Fibroblast of lung (primary cell): ENCODE results near the gene JAG2. TPM values are rescaled to one million over a fixed set of nuclear protein-coding genes. Genes with fewer than 3 reads are reported as not detected.

Experiments
- DNase-seq, 2 donors: peaks; one replicate each; pipeline versions ENCODE4 v3.0.0 to v3.0.0-alpha.2; 2010; ENCODE audit warnings: low read depth in 2 of 2
- H2AFZ ChIP-seq: 2 replicates; pipeline ENCODE4 v1.5.1; 2012; ENCODE audit warnings: low read length, control low read depth, inconsistent platforms
- H3K27ac ChIP-seq: 2 replicates; pipeline ENCODE4 v1.5.1; 2011; ENCODE audit warnings: low read length, control low read depth; ENCODE audit not compliant: insufficient read depth
- H3K27me3 ChIP-seq: 2 replicates; pipeline ENCODE4 v1.5.1; 2011; ENCODE audit warnings: mild to moderate bottlenecking, low read length; ENCODE audit not compliant: control insufficient read depth, insufficient read depth
- H3K36me3 ChIP-seq: 2 replicates; pipeline ENCODE4 v1.5.1; 2011; ENCODE audit warnings: low read length; ENCODE audit not compliant: control insufficient read depth, insufficient read depth
- H3K4me1 ChIP-seq: 2 replicates; pipeline ENCODE4 v1.5.1; 2011; ENCODE audit warnings: low read length; ENCODE audit not compliant: control insufficient read depth, insufficient read depth; ENCODE audit errors: extremely low read depth
- H3K4me2 ChIP-seq: 2 replicates; pipeline ENCODE4 v1.5.1; 2011; ENCODE audit warnings: low read length, control low read depth; ENCODE audit not compliant: insufficient read depth; ENCODE audit errors: extremely low read depth
- H3K4me3 ChIP-seq, 4 experiments: fragments of 200-600 bp in 1 of 4; sonication (generic) in 1 of 4; replicated peaks in 1 of 4; 2 replicates each; pipeline ENCODE4 v1.5.1; 2011 to 2016; ENCODE audit warnings: low read length in 4 of 4, low read depth in 3 of 4, mild to moderate bottlenecking in 3 of 4, control low read depth in 2 of 4, inconsistent platforms in 1 of 4, mixed read lengths in 1 of 4; ENCODE audit not compliant: insufficient read depth in 1 of 4; ENCODE audit errors: control extremely low read depth in 1 of 4
- H3K79me2 ChIP-seq: 2 replicates; pipeline ENCODE4 v1.5.1; 2012; ENCODE audit warnings: mild to moderate bottlenecking, low read length, inconsistent platforms; ENCODE audit not compliant: control insufficient read depth, insufficient read depth
- H3K9ac ChIP-seq: 2 replicates; pipeline ENCODE4 v1.5.1; 2011; ENCODE audit warnings: mild to moderate bottlenecking, low read length, control low read depth; ENCODE audit not compliant: insufficient read depth
- H3K9me3 ChIP-seq: 2 replicates; pipeline ENCODE4 v1.5.1; 2012; ENCODE audit warnings: low read depth, low read length; ENCODE audit not compliant: control insufficient read depth, insufficient read depth
- H4K20me1 ChIP-seq: 2 replicates; pipeline ENCODE4 v1.5.1; 2011; ENCODE audit warnings: low read length; ENCODE audit not compliant: control insufficient read depth, insufficient read depth; ENCODE audit errors: extremely low read depth
- CTCF ChIP-seq, 2 donors: IDR thresholded peaks in 1 of 2; conservative IDR thresholded peaks in 1 of 2; 1 replicate in 1 of 2; 2 replicates in 1 of 2; pipeline ENCODE4 v1.5.1; 2011 to 2012; ENCODE audit warnings: low read length in 2 of 2, control low read depth in 1 of 2, inconsistent platforms in 1 of 2, low read depth in 1 of 2, mild to moderate bottlenecking in 1 of 2
- EZH2 ChIP-seq: IDR thresholded peaks from 2 replicates; pipeline ENCODE4 v1.5.1; 2012; ENCODE audit warnings: low read length, control low read depth, mild to moderate bottlenecking; ENCODE audit errors: missing control alignments
- polyA plus RNA-seq, 2 donors: library from polyadenylated mRNA; depleted of rRNA in 1 of 2; stranded (reverse) in 1 of 2; unstranded in 1 of 2; fragments of >200 nt; gene quantifications; 2 replicates each; pipeline ENCODE4 v1.2.1, GENCODE V29; 2011 to 2012; ENCODE audit warnings: missing spikeins in 1 of 2
- total RNA-seq: library from RNA; depleted of rRNA; stranded (reverse); fragments of >200 nt; gene quantifications from 2 replicates; pipeline ENCODE4 v1.2.1, GENCODE V29; 2014

Gene JAG2
- total and polyA plus RNA-seq, 2 donors (not counting 1 experiment from before 2014, with no cell fraction given), result 0.51 to 1.8 TPM

GRCh38 chr14:105150026-105150367 lies 18.6 kb downstream of the JAG2 start:
- H3K4me1 ChIP-seq, result no peaks in the 10 kb centered on the region
- no peaks in the 10 kb centered on the region for H3K79me2 ChIP-seq
- no peak for DNase-seq
- TF ChIP-seq CTCF (conservative IDR thresholded peaks at IDR 0.05 in 1 of 2, IDR thresholded peaks at IDR 0.05 in 1 of 2; ENCODE audit: low read depth in 1 of 2, low read length in 2 of 2) (no peak), EZH2 (no peak)
- no peaks in the 10 kb centered on the region for H3K9me3 ChIP-seq
- H3K36me3 ChIP-seq, result no peaks in the 10 kb centered on the region
- H4K20me1 ChIP-seq, result no peaks in the 10 kb centered on the region
- H3K4me2 ChIP-seq, result no peak overlapping the region
- H3K27ac ChIP-seq, result no peak overlapping the region
- no peak overlapping the region for H3K9ac ChIP-seq
- H3K4me3 ChIP-seq, result no peak overlapping the region
- no peak overlapping the region for H2AFZ ChIP-seq
- no peaks in the 10 kb centered on the region for H3K27me3 ChIP-seq

DNA sequence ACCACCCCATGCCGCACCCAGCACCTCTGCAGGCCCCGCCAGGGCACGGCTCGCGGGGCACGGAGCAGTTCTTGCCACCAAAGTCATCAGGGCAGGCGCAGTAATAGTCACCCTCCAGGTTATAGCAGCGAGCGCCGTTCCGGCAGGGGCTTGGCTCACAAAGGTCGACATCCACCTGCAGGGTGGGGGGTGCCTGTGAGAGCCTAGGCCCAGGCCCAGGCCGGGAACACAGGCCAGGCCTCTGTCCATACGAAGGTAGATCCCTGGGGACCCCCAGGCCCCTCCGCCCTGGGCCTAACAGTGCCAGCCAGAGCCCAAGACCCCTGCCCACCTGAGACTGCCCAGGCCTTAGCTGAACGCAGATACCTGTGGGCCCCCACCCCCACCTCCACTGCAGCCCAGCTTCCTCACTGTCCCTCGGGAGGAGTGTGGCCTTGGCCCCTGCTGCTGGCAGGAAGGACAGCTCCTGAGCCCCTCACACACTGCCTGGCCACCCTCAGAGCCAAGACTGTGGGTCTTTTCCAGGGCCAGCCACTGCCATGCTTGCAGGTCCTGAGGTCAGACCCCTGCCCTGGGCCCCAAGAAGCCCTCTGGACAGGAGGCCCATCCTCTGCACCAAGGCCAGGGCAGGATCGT lies 19.3 kb downstream of the JAG2 start:
- no peak overlapping the region for H2AFZ ChIP-seq
- H3K9me3 ChIP-seq, result no peaks in the 10 kb centered on the region
- H4K20me1 ChIP-seq, result no peaks in the 10 kb centered on the region
- no peak overlapping the region for H3K27ac ChIP-seq
- H3K4me1 ChIP-seq, result no peaks in the 10 kb centered on the region
- no peak overlapping the region for H3K9ac ChIP-seq
- DNase-seq, result no peak
- H3K79me2 ChIP-seq, result no peaks in the 10 kb centered on the region
- TF ChIP-seq EZH2 (no peak), CTCF (conservative IDR thresholded peaks at IDR 0.05 in 1 of 2, IDR thresholded peaks at IDR 0.05 in 1 of 2; ENCODE audit: low read depth in 1 of 2, low read length in 2 of 2) (no peak)
- H3K4me2 ChIP-seq, result no peak overlapping the region
- no peak overlapping the region for H3K4me3 ChIP-seq
- H3K27me3 ChIP-seq, result no peaks in the 10 kb centered on the region
- H3K36me3 ChIP-seq, result no peaks in the 10 kb centered on the region

GRCh38 chr14:105148604-105149145 lies 19.9 kb downstream of the JAG2 start:
- H3K4me3 ChIP-seq, result no peak overlapping the region
- H3K9me3 ChIP-seq, result no peaks in the 10 kb centered on the region
- H3K79me2 ChIP-seq, result no peaks in the 10 kb centered on the region
- H3K4me2 ChIP-seq, result no peak overlapping the region
- TF ChIP-seq EZH2 (no peak), CTCF (conservative IDR thresholded peaks at IDR 0.05 in 1 of 2, IDR thresholded peaks at IDR 0.05 in 1 of 2; ENCODE audit: low read depth in 1 of 2, low read length in 2 of 2) (no peak)
- H3K27me3 ChIP-seq, result no peaks in the 10 kb centered on the region
- H3K27ac ChIP-seq, result no peak overlapping the region
- no peak overlapping the region for H2AFZ ChIP-seq
- H3K4me1 ChIP-seq, result no peaks in the 10 kb centered on the region
- DNase-seq, result no peak
- H3K9ac ChIP-seq, result no peak overlapping the region
- H4K20me1 ChIP-seq, result no peaks in the 10 kb centered on the region
- H3K36me3 ChIP-seq, result no peaks in the 10 kb centered on the region
